Ovary (tissue), 3 donors: ENCODE results near the gene INHBA.

ENCODE experiments used
- POLR2A ChIP-seq: fragments of 450-650 bp; IDR thresholded peaks from one replicate; pipeline ENCODE4 v1.6.1; 2017; ENCODE audit warnings: antibody characterized with exemption, mild to moderate bottlenecking, moderate library complexity
- TF ChIP-seq, protein P1 (sequence below), 3 donors: fragments of 450-650 bp in 2 of 3; fragments of 200-600 bp in 1 of 3; IDR thresholded peaks; one replicate each; pipeline versions ENCODE4 v1.5.1 to v1.8.0; 2016 to 2022; ENCODE audit warnings: antibody characterized with exemption in 3 of 3, mild to moderate bottlenecking in 1 of 3
- donor health status: DM: no; HTN: no; CAD: no.

- TF ChIP-seq, protein P1, sequence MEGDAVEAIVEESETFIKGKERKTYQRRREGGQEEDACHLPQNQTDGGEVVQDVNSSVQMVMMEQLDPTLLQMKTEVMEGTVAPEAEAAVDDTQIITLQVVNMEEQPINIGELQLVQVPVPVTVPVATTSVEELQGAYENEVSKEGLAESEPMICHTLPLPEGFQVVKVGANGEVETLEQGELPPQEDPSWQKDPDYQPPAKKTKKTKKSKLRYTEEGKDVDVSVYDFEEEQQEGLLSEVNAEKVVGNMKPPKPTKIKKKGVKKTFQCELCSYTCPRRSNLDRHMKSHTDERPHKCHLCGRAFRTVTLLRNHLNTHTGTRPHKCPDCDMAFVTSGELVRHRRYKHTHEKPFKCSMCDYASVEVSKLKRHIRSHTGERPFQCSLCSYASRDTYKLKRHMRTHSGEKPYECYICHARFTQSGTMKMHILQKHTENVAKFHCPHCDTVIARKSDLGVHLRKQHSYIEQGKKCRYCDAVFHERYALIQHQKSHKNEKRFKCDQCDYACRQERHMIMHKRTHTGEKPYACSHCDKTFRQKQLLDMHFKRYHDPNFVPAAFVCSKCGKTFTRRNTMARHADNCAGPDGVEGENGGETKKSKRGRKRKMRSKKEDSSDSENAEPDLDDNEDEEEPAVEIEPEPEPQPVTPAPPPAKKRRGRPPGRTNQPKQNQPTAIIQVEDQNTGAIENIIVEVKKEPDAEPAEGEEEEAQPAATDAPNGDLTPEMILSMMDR (IDR thresholded peaks at IDR 0.05) = no peak
- TF ChIP-seq POLR2A = no peak
These were observed 39.6 kb upstream of the INHBA start for GRCh38 chr7:41742401-41743020.
